Breast epithelium (tissue), 4 donors: ENCODE results near the gene CFAP157. TPM values are rescaled to one million over a fixed set of nuclear protein-coding genes. Genes with fewer than 3 reads are reported as not detected.

Experiments used
- DNase-seq, 2 donors: peaks; one replicate each; pipeline ENCODE4 v3.0.0-alpha.2; 2019; ENCODE audit warnings: low spot score in 2 of 2
- H3K27ac ChIP-seq, 2 donors: fragments of 200-600 bp; sonication (generic) in 1 of 2; one replicate each; pipeline ENCODE4 v1.5.1; 2016 to 2019; ENCODE audit warnings: mild to moderate bottlenecking in 1 of 2
- H3K27me3 ChIP-seq, 2 donors: fragments of 200-600 bp; sonication (generic) in 1 of 2; one replicate each; pipeline versions ENCODE4 v1.5.1 to v1.6.0; 2017 to 2019; ENCODE audit warnings: control low read depth in 1 of 2, mild to moderate bottlenecking in 1 of 2
- H3K36me3 ChIP-seq: fragments of 200-600 bp; one replicate; pipeline ENCODE4 v1.5.1; 2019
- H3K4me1 ChIP-seq, 2 donors: fragments of 200-600 bp; sonication (generic); one replicate each; pipeline ENCODE4 v1.5.1; 2016 to 2019; ENCODE audit warnings: control low read depth in 1 of 2
- H3K4me3 ChIP-seq, 3 donors: fragments of 200-600 bp; sonication (generic); 1 replicate in 2 of 3; 2 replicates in 1 of 3; pipeline ENCODE4 v1.5.1; 2016 to 2019; ENCODE audit warnings: mild to moderate bottlenecking in 3 of 3, moderate library complexity in 2 of 3
- H3K9me3 ChIP-seq, 2 donors: fragments of 200-600 bp; sonication (generic) in 1 of 2; one replicate each; pipeline ENCODE4 v1.5.1; 2016 to 2019; ENCODE audit warnings: control low read depth in 1 of 2
- CTCF ChIP-seq, 3 donors: fragments of 450-650 bp; IDR thresholded peaks; one replicate each; pipeline ENCODE4 v1.5.1; 2016 to 2017; ENCODE audit warnings: antibody characterized with exemption in 3 of 3, mild to moderate bottlenecking in 3 of 3, moderate library complexity in 3 of 3
- POLR2A ChIP-seq: fragments of 450-650 bp; IDR thresholded peaks from one replicate; pipeline ENCODE4 v1.6.1; 2016; ENCODE audit warnings: antibody characterized with exemption, mild to moderate bottlenecking, moderate library complexity
- POLR2AphosphoS5 ChIP-seq, 3 donors: sonication (generic); formaldehyde crosslinking; IDR thresholded peaks; one replicate each; pipeline ENCODE4 v1.6.1; 2017; ENCODE audit warnings: antibody characterized with exemption in 3 of 3
- intact Hi-C: fragments of 100-400 bp; cut with DNase I; formaldehyde crosslinking; loops from one replicate; pipeline ENCODE4 v1.15.1; 2023; ENCODE audit warnings: low total_unique reads
- total RNA-seq, 3 donors: library from RNA; depleted of rRNA; stranded (reverse); fragments of >200 nt; gene quantifications; one replicate each; pipeline ENCODE4 v1.1.0, GENCODE V29; 2016

The CFAP157 gene
- total RNA-seq, 3 donors from 2014 or later, result 2.0 TPM; not detected in 1

GRCh38 chr9:127715470-127716337 is 8.9 kb downstream of the CFAP157 start, which contains the start of the genes PTRH1 and TTC16:
Gene PTRH1, minus strand, starts transcription at chr9:127715663. Its CDS starts 24 bp downstream, at chr9:127715639.
Gene TTC16, plus strand, starts transcription at chr9:127716079. Its CDS starts 67 bp downstream, at chr9:127716146.
- Histone ChIP-seq H3K36me3 (no peaks in the 10 kb centered on the region), H3K4me1 (peaks cover 3 to 5% of the 10 kb centered on the region in 2 donors), H3K27me3 (no peaks in the 10 kb centered on the region), H3K4me3 (peak within 1 kb of the TSS; percentile 73 to 88 (median 75)), H3K9me3 (no peaks in the 10 kb centered on the region), H3K27ac (peak within 1 kb of the TSS; percentile 86 to 87)
- peak; percentile 96 to 98 for DNase-seq
- intact Hi-C loops, result no loop called here
- no peak for TF ChIP-seq CTCF (IDR thresholded peaks at IDR 0.05)
- TF ChIP-seq POLR2A, result peak; percentile 19
- TF ChIP-seq POLR2AphosphoS5 (IDR thresholded peaks at IDR 0.05), result peak; percentile 87 to 91 (median 90)

GRCh38 chr9:127716412-127716811 is 9.6 kb downstream of the CFAP157 start:
- Histone ChIP-seq H3K9me3 (no peaks in the 10 kb centered on the region), H3K4me3 (peak overlapping the region; percentile 73 to 88 (median 75)), H3K27me3 (no peaks in the 10 kb centered on the region), H3K36me3 (no peaks in the 10 kb centered on the region), H3K27ac (peak overlapping the region; percentile 86 to 87), H3K4me1 (peaks cover 3 to 5% of the 10 kb centered on the region in 2 donors)
- DNase-seq, result no peak
- intact Hi-C loops, result no loop called here
- TF ChIP-seq POLR2A (no peak), POLR2AphosphoS5 (IDR thresholded peaks at IDR 0.05) (no peak)

GRCh38 chr9:127717766-127718165 is 11.0 kb downstream of the CFAP157 start:
- no peaks in the 10 kb centered on the region for H3K27me3 ChIP-seq
- no peaks in the 10 kb centered on the region for H3K36me3 ChIP-seq
- intact Hi-C loops, result loop anchor here (1.0 kb wide), 1 partner anchor 30 kb away; no protein-coding TSS in a partner anchor
- DNase-seq, result no peak
- no peaks in the 10 kb centered on the region for H3K9me3 ChIP-seq
- TF ChIP-seq CTCF (IDR thresholded peaks at IDR 0.05) (no peak), POLR2AphosphoS5 (IDR thresholded peaks at IDR 0.05) (no peak)
- H3K27ac ChIP-seq, result no peak overlapping the region
- peaks cover 3 to 5% of the 10 kb centered on the region in 2 donors for H3K4me1 ChIP-seq
- H3K4me3 ChIP-seq, result no peak overlapping the region

- Histone ChIP-seq H3K4me3 (no peak overlapping the region), H3K4me1 (peaks cover 0 to 3% of the 10 kb centered on the region in 2 donors), H3K36me3 (no peaks in the 10 kb centered on the region), H3K9me3 (no peaks in the 10 kb centered on the region), H3K27me3 (no peaks in the 10 kb centered on the region), H3K27ac (no peak overlapping the region)
- intact Hi-C loops, result no loop called here
- TF ChIP-seq POLR2AphosphoS5 (IDR thresholded peaks at IDR 0.05) (no peak), POLR2A (no peak), CTCF (IDR thresholded peaks at IDR 0.05) (no peak)
- no peak for DNase-seq
These were observed 13.5 kb downstream of the CFAP157 start for GRCh38 chr9:127720031-127720864.

- no peak overlapping the region for H3K27ac ChIP-seq
- H3K36me3 ChIP-seq, result no peaks in the 10 kb centered on the region
- DNase-seq, result no peak
- H3K27me3 ChIP-seq, result no peaks in the 10 kb centered on the region
- peaks cover 0 to 3% of the 10 kb centered on the region in 2 donors for H3K4me1 ChIP-seq
- H3K4me3 ChIP-seq, result no peak overlapping the region
- intact Hi-C loops, result no loop called here
- TF ChIP-seq CTCF (IDR thresholded peaks at IDR 0.05), result no peak
- no peak for TF ChIP-seq POLR2AphosphoS5 (IDR thresholded peaks at IDR 0.05)
- no peak for TF ChIP-seq POLR2A
- H3K9me3 ChIP-seq, result no peaks in the 10 kb centered on the region
These were observed 14.1 kb downstream of the CFAP157 start for GRCh38 chr9:127720865-127721227.
